ENCODE results near the gene LIMS2.

The LIMS2 gene

DNA sequence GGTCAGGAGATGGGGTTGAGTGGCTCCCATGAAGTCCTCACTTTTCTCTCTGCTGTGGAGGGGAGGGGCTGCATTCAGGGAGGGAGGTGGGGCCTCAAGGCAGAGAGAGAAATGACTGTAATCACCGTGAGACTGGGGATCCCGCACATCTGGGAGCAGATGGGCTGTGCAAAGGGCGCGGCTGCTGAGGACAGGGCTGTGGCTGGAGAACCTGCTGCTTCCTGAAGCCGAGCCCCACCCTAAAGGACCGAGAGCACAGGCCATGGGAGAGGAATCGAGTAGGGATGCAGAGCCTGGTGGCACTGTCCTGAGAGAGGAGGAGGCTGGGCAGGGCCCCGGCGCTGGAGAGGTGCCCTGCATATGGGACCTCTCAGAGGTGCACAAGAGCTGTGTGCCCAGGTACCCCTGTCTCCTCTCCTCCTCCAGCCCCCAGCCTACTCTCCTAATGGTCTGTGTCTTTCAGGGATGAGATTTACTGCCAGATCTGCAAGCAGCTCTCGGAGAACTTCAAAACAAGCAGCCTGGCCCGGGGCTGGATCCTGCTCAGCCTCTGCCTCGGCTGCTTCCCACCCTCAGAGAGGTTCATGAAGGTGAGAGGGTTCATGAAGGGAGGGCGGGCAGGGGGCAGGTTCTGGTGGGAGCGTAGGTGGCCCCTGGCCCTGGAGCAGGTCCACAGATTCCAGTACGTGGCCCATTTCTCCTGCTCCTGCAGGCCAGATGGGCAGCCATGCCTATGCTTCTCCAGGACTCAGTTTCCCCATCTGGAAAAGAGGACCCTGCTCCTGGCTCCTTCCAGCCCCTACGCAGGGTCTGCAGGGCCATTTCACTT is 55.2 kb downstream of the LIMS2 start:
- DNase-seq, result no peak

DNA sequence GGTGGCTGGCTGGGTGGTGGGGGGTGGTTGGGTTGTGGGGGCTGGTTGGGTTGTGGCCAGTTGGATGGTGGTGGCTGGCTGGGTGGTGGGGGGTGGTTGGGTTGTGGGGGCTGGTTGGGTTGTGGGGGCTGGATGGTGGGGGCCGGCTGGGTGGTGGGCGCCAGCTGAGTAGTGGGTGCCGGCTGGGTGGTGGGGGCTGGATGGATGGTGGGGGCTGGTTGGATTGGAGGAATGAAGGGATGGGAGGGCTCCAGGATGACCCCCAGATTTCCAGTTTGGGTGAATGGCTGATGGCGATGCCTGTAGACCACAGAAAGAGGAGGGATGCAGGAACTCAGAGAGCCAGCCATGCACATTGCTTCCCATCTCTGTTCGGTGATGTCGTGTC is 56.1 kb downstream of the LIMS2 start:
- DNase-seq, result no peak

GRCh38 chr2:127618551-127619202 is 56.7 kb downstream of the LIMS2 start:
- DNase-seq, result no peak

- DNase-seq, result no peak
These were observed 59.7 kb downstream of the LIMS2 start for GRCh38 chr2:127615511-127616166.

DNA sequence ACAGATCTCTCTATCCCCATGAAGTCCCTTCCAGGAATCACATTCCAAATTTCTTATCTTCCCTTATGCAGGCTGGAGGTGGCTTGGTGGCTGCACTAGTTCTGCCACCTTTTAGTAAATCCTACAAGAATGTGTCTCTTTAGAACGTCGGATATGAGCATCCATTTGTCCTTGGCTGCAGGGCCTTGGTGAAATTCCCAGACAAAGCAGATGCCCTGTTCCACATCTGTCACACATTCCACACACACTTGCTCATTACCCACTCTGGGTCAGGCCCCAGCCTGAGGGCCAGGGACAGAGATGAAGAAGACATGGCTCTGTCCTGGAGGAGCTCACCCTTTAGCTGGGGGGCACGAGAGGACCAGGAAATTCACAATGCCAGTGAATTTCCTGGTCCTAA is 60.6 kb downstream of the LIMS2 start:
- DNase-seq, result no peak

DNA sequence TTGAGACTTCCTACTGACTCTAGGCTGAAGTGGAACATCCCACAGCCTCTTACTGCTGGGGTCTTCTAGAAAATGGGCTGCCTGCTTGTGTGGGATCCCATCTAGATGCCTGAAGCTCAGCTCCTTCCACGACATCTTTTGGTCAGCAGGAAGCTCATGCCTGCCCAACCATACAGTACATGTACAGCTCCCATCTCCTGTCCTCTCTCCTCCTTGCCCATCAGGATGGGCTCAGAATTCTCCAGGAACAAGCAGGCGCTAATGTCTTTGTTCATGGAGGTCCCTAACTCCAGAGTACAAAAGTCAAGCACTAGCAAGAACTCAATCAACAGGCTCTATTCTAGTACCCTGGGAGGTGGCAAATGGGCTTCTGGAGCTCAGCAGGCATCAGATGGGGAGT is 61.1 kb downstream of the LIMS2 start:
- no peak for DNase-seq

DNA sequence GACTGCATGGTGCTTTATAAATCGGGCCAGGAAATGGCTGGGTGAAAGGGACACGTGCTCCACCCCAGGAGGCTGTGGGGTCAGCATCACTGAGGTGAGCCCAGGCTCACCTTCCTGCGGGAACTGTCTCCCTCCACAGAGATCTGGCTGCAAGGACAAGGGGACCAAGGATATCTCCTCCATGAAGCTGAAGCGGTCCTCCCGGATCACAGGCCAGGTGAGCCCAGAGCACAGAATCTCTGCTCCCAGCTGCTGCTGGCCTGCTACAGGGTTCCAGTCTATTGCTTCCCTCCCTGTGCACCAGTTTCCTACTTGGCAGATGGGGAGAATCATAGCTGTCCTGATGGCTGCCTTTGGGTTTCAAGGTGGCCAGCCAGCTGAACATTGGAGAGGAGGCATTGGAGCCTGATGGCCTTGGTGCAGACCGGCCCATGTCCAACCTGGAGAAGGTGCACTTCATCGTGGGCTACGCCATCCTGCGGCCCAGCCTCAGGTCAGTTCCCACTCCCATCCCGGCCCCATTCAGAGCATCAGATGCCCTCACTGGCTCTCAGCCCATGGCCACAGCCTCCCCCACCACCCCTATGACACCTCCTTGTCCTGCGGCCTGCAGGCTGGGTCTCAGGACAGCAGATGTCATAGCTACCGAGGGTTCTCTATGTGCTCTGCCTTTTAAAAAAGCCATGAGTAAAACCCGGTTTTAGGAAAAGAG is 63.1 kb downstream of the LIMS2 start:
- no peak for DNase-seq

DNA sequence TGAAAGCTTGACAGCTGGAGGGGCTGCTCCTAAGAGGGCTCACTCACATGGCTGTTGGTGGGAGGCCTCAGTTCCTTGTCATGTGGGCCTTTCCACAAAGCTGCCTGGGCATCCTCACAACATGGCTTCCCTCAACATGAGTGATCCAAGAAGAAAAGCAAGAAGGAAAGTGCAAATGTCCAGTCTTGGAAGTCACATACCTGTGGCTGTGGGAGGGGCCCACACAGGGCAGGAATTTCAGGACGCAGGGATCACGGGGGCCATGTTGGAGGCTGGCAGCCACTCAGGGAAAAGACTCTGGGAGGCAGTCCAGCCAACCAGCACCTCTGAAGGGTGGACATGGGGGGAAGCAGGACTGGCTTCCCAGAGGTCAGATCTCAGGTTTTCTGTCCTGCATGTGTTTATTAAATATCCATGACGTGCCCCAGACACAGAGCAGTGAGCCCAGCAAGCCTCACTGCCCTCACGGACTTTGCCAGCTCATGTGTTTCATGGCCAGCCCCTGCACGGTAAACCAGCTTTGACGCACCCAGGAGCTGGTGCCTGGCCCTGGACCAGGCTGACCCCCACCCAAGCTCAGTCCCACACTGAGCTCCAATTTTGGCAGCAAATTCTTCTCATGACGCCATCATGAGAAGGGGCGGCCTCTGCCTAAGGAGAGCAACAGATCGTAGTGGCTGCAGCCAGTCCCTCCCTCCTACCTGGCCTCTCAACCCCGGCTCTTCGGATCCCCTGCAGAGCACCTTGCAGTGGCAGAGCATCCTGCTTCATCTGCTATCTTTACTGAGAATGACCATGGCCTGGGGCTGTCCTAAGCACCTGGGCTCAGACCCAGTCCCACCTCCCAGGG is 64.0 kb downstream of the LIMS2 start:
- no peak for DNase-seq

GRCh38 chr2:127610561-127610960 is 64.8 kb downstream of the LIMS2 start:
- DNase-seq, result no peak

GRCh38 chr2:127609818-127610217 is 65.5 kb downstream of the LIMS2 start:
- no peak for DNase-seq

DNA sequence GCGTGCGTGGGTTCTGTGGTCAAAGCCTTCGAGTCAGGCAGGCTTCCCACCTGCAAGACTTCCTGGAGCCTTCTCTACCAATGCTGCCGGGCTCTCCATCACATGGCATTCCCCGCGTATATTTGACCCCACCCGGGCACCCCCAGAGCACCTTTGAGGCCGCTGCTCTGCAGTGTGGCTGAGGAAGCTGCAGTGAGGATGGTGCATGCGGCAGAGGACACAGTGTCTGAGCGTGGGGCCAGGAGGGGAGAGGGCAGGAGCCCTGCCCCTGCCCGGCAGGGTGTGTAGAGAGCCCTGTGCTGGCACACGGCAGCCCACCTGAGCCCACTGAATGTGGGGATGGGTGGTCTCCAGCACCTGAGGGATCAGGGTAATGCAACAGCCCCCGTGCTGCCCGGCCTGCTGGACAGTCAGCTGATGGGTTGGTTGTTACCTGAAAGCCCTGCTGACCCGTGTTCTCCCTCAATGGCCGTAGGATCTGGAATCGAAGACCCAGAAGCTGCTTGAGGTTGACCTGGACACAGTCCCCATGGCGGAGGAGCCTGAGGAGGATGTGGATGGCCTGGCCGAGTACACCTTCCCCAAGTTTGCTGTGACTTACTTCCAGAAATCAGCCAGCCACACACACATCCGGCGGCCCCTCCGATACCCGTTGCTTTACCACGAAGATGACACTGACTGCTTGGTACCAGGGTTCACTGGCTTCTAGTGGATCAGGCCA is 66.1 kb downstream of the LIMS2 start:
- DNase-seq, result no peak

- DNase-seq, result no peak
These were observed 67.0 kb downstream of the LIMS2 start for GRCh38 chr2:127608061-127609030.

DNA sequence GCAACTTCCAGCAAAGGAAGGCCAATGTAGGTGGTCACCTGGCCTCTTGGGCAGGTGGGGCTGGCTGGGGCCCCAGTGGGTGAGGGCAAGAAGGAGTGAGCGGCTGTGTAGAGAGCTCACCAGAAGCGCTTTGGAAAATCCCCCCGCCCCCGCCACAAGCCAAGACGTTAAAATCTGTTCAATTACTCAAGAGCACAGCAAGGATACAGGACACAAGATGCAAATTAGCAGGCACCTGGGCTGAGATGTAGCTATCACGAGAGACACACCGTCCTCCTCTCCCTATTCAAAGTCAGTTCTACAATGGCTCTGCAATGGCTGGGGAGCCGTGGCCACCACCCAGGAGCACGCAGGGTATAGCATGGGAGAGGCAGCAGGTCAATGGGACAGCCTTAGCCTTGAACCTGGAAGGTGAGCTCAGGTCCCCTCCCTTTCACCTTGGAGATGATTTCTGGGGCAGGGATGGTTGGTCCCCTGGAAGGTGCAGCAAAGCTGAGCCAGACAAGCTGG is 67.9 kb downstream of the LIMS2 start:
- DNase-seq, result no peak

GRCh38 chr2:127606625-127607398 is 68.5 kb downstream of the LIMS2 start:
- DNase-seq, result no peak

- DNase-seq, result no peak
These were observed 69.6 kb downstream of the LIMS2 start for GRCh38 chr2:127605691-127606263.

DNA sequence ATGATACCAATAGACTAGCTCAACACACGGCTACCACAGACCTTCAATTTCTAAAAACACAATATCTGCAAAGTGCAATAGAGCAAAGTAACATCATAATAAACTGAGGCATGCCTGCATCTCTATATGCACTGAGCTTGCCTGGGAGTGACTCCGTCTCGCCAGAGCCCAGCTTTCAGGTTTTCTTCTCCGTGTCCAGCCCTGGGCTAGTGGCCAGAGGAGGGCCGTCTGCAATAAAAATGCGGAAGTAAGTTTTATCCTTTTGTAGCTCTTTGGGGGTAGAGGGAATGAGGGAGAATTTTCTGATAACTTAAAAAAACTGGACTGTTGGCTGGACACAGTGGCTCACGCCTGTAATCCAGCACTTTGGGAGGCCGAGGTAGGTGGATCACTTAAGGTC is 70.3 kb downstream of the LIMS2 start:
- DNase-seq, result no peak

- no peak for DNase-seq
These were observed 76.1 kb downstream of the LIMS2 start for GRCh38 chr2:127599211-127599610.

DNA sequence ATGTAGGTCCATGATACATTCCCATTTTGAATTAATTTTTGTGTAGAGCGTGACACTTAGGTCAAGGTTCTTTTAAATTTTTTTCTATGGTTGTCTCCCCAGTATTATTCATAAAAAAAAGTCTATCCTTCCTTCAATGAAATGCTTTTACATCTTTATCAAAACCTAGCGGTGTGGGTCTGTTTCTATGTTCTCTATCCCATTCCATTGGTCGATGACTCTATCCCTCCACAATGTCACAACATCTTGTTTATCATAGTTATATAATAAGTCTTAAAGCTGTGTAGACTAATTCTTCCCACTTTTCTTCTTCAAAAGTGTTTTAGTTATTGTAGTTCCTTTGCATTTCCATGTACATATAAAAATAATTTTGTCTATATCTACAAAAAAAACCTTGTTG is 76.6 kb downstream of the LIMS2 start:
- DNase-seq, result no peak

DNA sequence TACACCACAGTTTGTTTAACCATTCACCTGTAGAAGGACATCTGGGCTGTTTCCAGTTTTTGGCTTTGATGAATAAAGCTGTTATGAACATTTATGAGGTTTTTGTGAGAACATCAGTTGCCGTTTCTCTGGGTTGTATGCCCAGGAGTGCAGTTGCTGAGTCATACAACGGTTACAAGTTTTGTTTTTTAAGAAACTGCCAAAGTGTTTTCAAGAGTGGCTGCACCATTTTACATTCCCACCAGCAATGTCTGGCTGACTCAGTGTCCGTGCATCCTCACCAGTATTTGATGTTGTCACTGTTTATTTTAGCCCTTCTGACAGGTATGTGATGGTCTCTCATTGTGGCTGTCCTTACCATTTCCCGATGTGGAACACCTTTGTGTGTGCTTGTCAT is 77.3 kb downstream of the LIMS2 start:
- no peak for DNase-seq

All from NCI-H2029 (cell line).